PC-3 (cell line): Measurements from ENCODE around the gene NDUFAF2.

Source experiments
- CTCF ChIP-seq: fragments of 300-600 bp; sonication (generic); conservative IDR thresholded peaks from 2 replicates; pipeline ENCODE4 v1.5.1; 2017; ENCODE audit warnings: antibody characterized with exemption, low read depth, mild to moderate bottlenecking, low read length
- EZH2 ChIP-seq: fragments of 300-600 bp; sonication (generic); IDR thresholded peaks from one replicate; pipeline ENCODE4 v1.6.1; 2017; ENCODE audit warnings: antibody characterized with exemption, mild to moderate bottlenecking, low read length; ENCODE audit not compliant: unreplicated experiment

GRCh38 chr5:60993425-60993824, 48.4 kb downstream of the NDUFAF2 start:
- TF ChIP-seq CTCF = no peak
- TF ChIP-seq EZH2 = no peak
